ENCODE results near the gene SERPINB10.

GRCh38 chr18:63928331-63928730 lies 20.6 kb downstream of the SERPINB10 start:
- TF ChIP-seq EZH2 (IDR thresholded peaks at IDR 0.05; ENCODE audit: borderline replicate concordance, low read depth, low read length, severe bottlenecking) (no peak), CTCF (IDR thresholded peaks at IDR 0.05; ENCODE audit: borderline replicate concordance, extremely low read depth, low read length, poor library complexity, severe bottlenecking) (no peak)
